GM18519 (cell line): Measurements from ENCODE around the gene LAMB1.

Experiments used
- ATAC-seq: cut with Tn5 transposase; IDR thresholded peaks from one replicate; pipeline ENCODE4 v1.9.1; 2021; ENCODE audit warnings: mild to moderate bottlenecking, moderate library complexity; ENCODE audit not compliant: unreplicated experiment, low FRiP score

Gene LAMB1

GRCh38 chr7:107999779-108000560, 3.0 kb downstream of the LAMB1 start:
- no peak for ATAC-seq

- no peak for ATAC-seq
Observed at GRCh38 chr7:107998660-107999480, 4.1 kb downstream of the LAMB1 start.

- ATAC-seq = no peak
Observed at GRCh38 chr7:107998150-107998549, 4.8 kb downstream of the LAMB1 start.

- ATAC-seq = no peak
Observed at GRCh38 chr7:107996072-107996882, 6.7 kb downstream of the LAMB1 start.

- no peak for ATAC-seq
Observed at GRCh38 chr7:107995184-107996071, 7.5 kb downstream of the LAMB1 start.

- ATAC-seq = no peak
Observed at GRCh38 chr7:107994421-107995030, 8.4 kb downstream of the LAMB1 start.

GRCh38 chr7:107993891-107994291, 9.1 kb downstream of the LAMB1 start:
- no peak for ATAC-seq

GRCh38 chr7:107989618-107990373, 13.2 kb downstream of the LAMB1 start:
- ATAC-seq = no peak

- ATAC-seq = no peak
Observed at GRCh38 chr7:107982918-107983389, 20.0 kb downstream of the LAMB1 start.

GRCh38 chr7:107982042-107982840, 20.7 kb downstream of the LAMB1 start:
- ATAC-seq = no peak

- ATAC-seq = no peak
Observed at GRCh38 chr7:107981466-107981865, 21.5 kb downstream of the LAMB1 start.

- no peak for ATAC-seq
Observed at GRCh38 chr7:107980671-107981190, 22.2 kb downstream of the LAMB1 start.

- ATAC-seq = no peak
Observed at GRCh38 chr7:107980171-107980570, 22.8 kb downstream of the LAMB1 start.

GRCh38 chr7:107978815-107979408, 24.0 kb downstream of the LAMB1 start:
- ATAC-seq = no peak

GRCh38 chr7:107977048-107977447, 25.9 kb downstream of the LAMB1 start:
- no peak for ATAC-seq

- no peak for ATAC-seq
Observed at GRCh38 chr7:107976620-107977019, 26.3 kb downstream of the LAMB1 start.

GRCh38 chr7:107975394-107976013, 27.5 kb downstream of the LAMB1 start:
- no peak for ATAC-seq
